NAMALWA (cell line): ENCODE data around the gene NPY4R.
"Not testable (repeated sequence)": the region's sequence is repeated elsewhere in the genome, so short reads cannot be mapped to it uniquely, and the experiment has no call there.

Experiments
- DNase-seq: peaks from one replicate; pipeline ENCODE4 v3.0.0-alpha.2; 2015; ENCODE audit warnings: low spot score

NPY4R gene

GRCh38 chr10:46465765-46466164 is at the start of gene NPY4R:
NPY4R (minus strand) TSS chr10:46465958; CDS start chr10:46462635, 3,323 bp downstream.
- DNase-seq, result not testable (repeated sequence)

GRCh38 chr10:46515366-46515765 is 49.6 kb upstream of the NPY4R start:
- no peak for DNase-seq

- DNase-seq, result no peak
Measured at GRCh38 chr10:46514899-46515298, 49.1 kb upstream of the NPY4R start.

- DNase-seq, result no peak
Measured at GRCh38 chr10:46514431-46514861, 48.7 kb upstream of the NPY4R start.

GRCh38 chr10:46513333-46513732 is 47.6 kb upstream of the NPY4R start:
- DNase-seq, result not testable (repeated sequence)

- DNase-seq, result not testable (repeated sequence)
Measured at GRCh38 chr10:46512725-46513124, 47.0 kb upstream of the NPY4R start.

GRCh38 chr10:46512002-46512401 is 46.2 kb upstream of the NPY4R start:
- not testable (repeated sequence) for DNase-seq

GRCh38 chr10:46499990-46500389 is 34.2 kb upstream of the NPY4R start:
- not testable (repeated sequence) for DNase-seq

GRCh38 chr10:46498985-46499703 is 33.4 kb upstream of the NPY4R start:
- DNase-seq, result not testable (repeated sequence)

GRCh38 chr10:46497878-46498277 is 32.1 kb upstream of the NPY4R start:
- DNase-seq, result not testable (repeated sequence)

- DNase-seq, result not testable (repeated sequence)
Measured at GRCh38 chr10:46497401-46497800, 31.6 kb upstream of the NPY4R start.

GRCh38 chr10:46491364-46492114 is 25.8 kb upstream of the NPY4R start:
- not testable (repeated sequence) for DNase-seq

GRCh38 chr10:46490285-46490684 is 24.5 kb upstream of the NPY4R start:
- not testable (repeated sequence) for DNase-seq

GRCh38 chr10:46486459-46486858 is 20.7 kb upstream of the NPY4R start:
- DNase-seq, result not testable (repeated sequence)

GRCh38 chr10:46474746-46475320 is 9.1 kb upstream of the NPY4R start:
- DNase-seq, result not testable (repeated sequence)

- not testable (repeated sequence) for DNase-seq
Measured at GRCh38 chr10:46473758-46474157, 8.0 kb upstream of the NPY4R start.

GRCh38 chr10:46470134-46470533 is 4.4 kb upstream of the NPY4R start:
- not testable (repeated sequence) for DNase-seq

- not testable (repeated sequence) for DNase-seq
Measured at GRCh38 chr10:46468119-46468809, 2.5 kb upstream of the NPY4R start.

- not testable (repeated sequence) for DNase-seq
Measured at GRCh38 chr10:46463608-46464007, 2.1 kb downstream of the NPY4R start.

GRCh38 chr10:46462276-46462675 is 3.5 kb downstream of the NPY4R start:
- DNase-seq, result not testable (repeated sequence)

GRCh38 chr10:46459579-46459978 is 6.2 kb downstream of the NPY4R start:
- not testable (repeated sequence) for DNase-seq

GRCh38 chr10:46457071-46457470 is 8.7 kb downstream of the NPY4R start:
- DNase-seq, result not testable (repeated sequence)
